Parathyroid adenoma (tissue), 2 donors: ENCODE results near the gene SEC62.

Experiments
- H2AFZ ChIP-seq: fragments of 300-600 bp; sonication (generic); one replicate; pipeline ENCODE4 v1.7.0; 2017; ENCODE audit warnings: antibody characterized with exemption, mild to moderate bottlenecking
- H3K27ac ChIP-seq: fragments of 300-600 bp; sonication (generic); one replicate; pipeline ENCODE4 v1.7.0; 2017
- H3K27me3 ChIP-seq: fragments of 300-600 bp; sonication (generic); one replicate; pipeline ENCODE4 v1.7.0; 2017; ENCODE audit warnings: low read length; ENCODE audit not compliant: control insufficient read depth, insufficient read depth
- H3K36me3 ChIP-seq: fragments of 300-600 bp; sonication (generic); one replicate; pipeline ENCODE4 v1.7.0; 2017; ENCODE audit warnings: low read length; ENCODE audit not compliant: control insufficient read depth, insufficient read depth
- H3K4me1 ChIP-seq: fragments of 300-600 bp; sonication (generic); one replicate; pipeline ENCODE4 v1.7.0; 2017; ENCODE audit warnings: control low read depth
- H3K4me2 ChIP-seq: fragments of 300-600 bp; sonication (generic); one replicate; pipeline ENCODE4 v1.7.0; 2017; ENCODE audit warnings: low read length
- H3K4me3 ChIP-seq: fragments of 300-600 bp; sonication (generic); one replicate; pipeline ENCODE4 v1.7.0; 2017; ENCODE audit warnings: low read depth, low read length
- H3K79me2 ChIP-seq: fragments of 300-600 bp; sonication (generic); one replicate; pipeline ENCODE4 v1.7.0; 2017; ENCODE audit warnings: control low read depth
- H3K9ac ChIP-seq: fragments of 300-600 bp; sonication (generic); one replicate; pipeline ENCODE4 v1.7.0; 2017; ENCODE audit warnings: mild to moderate bottlenecking
- H3K9me3 ChIP-seq: fragments of 300-600 bp; sonication (generic); one replicate; pipeline ENCODE4 v1.7.0; 2017; ENCODE audit warnings: low read length; ENCODE audit not compliant: control insufficient read depth
- CTCF ChIP-seq: fragments of 300-600 bp; sonication (generic); IDR thresholded peaks from one replicate; pipeline ENCODE4 v1.7.0; 2017; ENCODE audit warnings: antibody characterized with exemption, mild to moderate bottlenecking
- donor health status: primary hyperparathyroidism.

Gene SEC62

GRCh38 chr3:170046269-170047132 lies 79.9 kb downstream of the SEC62 start:
- TF ChIP-seq CTCF = no peak
- peaks cover 38% of the 10 kb centered on the region for H3K79me2 ChIP-seq
- no peaks in the 10 kb centered on the region for H3K36me3 ChIP-seq
- peaks cover 54% of the 10 kb centered on the region for H3K4me1 ChIP-seq
- peak overlapping the region; percentile 23 for H3K4me3 ChIP-seq
- H3K9ac ChIP-seq = no peak overlapping the region
- peak overlapping the region; percentile 93 for H3K27ac ChIP-seq
- no peaks in the 10 kb centered on the region for H3K9me3 ChIP-seq
- no peak overlapping the region for H2AFZ ChIP-seq
- H3K4me2 ChIP-seq = peak overlapping the region; percentile 36
- no peaks in the 10 kb centered on the region for H3K27me3 ChIP-seq

- Histone ChIP-seq H3K4me3 (no peak overlapping the region), H2AFZ (no peak overlapping the region), H3K4me2 (peak overlapping the region; percentile 36), H3K27me3 (no peaks in the 10 kb centered on the region), H3K79me2 (peaks cover 42% of the 10 kb centered on the region), H3K36me3 (no peaks in the 10 kb centered on the region), H3K9ac (no peak overlapping the region), H3K27ac (peak overlapping the region; percentile 93), H3K9me3 (no peaks in the 10 kb centered on the region), H3K4me1 (peaks cover 50% of the 10 kb centered on the region)
- TF ChIP-seq CTCF = no peak
Observed at GRCh38 chr3:170047133-170047404, 80.5 kb downstream of the SEC62 start.
